Midbrain (tissue), 1 donor: ENCODE measurements around the gene PHOX2B.

Source experiments
- DNase-seq: peaks from one replicate; lab custom pipeline; 2025; lab: John Stamatoyannopoulos, UW

Gene PHOX2B

DNA sequence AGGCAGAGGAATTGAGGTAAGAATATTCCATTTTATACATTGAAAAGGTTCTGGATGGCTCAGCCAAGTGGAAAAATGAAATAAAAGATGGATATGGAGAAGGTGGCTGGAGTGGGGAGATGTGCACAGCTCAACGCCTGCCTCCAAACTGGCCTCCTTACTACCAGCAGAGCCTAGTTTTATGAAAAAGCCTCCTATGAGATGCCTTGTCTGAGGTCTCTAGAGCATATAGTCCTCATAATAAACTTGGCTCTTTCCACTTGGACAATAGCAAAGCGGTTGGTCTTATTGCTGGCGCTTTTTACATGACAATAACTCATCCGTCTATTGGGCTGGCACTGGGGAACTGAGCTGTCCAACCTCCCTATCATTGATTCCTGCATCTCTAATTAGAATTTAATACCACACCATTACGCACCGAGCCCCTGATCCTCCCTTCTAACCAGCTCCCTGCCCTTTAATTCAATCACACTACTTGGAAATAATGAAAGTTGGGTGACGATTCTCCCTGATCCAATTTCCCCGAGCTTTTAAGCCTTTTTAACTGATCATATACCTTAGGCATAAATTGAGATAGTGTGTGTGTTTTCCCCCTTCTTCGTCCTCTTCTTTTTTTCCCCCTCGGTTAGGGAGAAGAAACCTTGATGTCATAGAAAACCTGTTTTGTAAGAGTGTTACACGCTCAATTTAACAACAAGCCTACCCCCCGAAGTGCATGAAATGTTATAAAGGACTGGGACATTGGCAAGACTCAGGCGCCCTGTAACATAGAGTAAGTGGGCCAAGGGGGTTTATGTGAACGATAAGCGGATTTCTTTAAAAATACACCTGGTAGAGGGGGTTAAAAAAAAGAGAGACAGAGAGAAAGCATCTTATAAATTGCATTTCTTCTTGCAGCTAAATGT lies at the start of gene PHOX2B:
Gene PHOX2B (minus strand): TSS at position 155 of the 905 bp plus-strand sequence. CDS start 115 bp downstream, at position 40.
- no peak for DNase-seq

DNA sequence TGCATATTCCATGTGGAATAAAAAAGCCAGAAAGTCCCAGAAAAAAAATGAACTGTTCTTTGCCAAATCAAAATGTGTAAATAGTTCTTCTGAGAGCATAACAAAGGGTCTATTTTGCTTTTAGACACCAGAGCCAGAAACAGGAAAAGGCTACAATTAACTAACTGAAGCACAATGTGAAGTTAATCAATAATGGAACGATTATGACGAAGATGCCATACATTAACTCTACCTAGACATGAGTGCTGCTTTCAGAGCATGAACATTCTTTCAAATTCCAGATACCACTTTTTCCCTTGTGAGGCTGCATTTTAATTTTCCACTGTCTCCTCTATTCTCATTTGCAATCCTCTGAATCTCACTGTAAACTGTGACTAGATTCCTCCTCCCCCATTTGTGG lies 48.7 kb upstream of the PHOX2B start:
- DNase-seq = no peak

DNA sequence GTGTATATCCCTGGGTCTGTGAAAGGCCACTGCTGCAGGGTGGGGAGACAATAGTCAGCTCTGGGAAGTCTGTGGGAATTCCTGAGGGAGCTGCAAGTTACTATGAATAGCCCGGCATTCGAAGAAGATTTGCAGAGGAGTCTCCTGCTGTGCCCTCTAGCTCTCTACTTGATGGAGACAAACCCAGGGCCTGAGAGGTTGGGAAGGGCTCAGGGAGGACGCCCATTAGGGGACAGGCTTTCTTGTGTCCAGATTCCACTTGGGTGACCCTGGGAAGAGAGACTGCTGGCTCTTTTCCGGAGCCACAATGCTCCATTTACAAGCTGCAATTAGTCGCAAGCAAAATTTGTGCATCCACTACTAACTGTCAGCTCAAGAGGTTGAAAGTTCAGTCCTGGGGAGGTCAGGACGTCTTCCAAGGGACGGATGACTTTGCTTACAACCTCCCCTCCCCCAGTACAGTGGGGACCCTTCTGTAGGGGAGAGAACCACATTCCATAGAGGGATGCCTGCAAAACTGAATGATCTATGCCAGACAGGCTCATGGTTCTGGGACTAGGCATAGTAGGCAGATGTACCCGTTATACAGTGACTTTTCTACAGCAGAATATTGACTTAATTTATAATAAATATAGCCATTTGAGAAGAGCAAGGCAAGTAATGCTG lies 48.2 kb upstream of the PHOX2B start:
- DNase-seq = no peak

DNA sequence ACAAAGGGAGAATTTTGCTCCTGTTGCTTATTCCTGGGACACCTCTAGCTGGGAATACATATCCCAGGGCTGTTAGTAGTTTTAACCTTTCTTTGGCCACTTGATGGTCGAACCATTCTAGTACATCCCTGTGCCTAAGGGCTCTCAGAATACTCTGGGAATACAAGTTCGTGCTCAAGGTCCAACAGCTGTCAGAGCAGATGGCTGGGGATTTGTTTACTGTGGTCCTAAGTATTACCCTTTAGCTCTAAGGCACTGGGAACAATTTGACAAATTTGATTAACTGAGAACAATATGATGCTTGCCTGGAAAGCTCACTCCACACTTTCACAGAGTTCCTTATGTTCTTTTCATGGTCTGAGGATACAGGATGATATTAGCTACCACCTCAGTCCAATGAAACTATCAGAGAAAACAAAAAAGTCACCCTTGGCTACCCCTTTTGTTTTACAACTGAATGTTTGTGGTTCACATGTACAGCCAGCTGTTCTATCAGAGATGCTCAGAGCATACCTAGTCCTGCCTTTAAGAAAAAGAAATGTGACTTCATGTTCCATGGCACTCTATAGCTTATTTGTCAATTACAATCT lies 47.4 kb upstream of the PHOX2B start:
- no peak for DNase-seq

- no peak for DNase-seq
These were observed 43.6 kb upstream of the PHOX2B start for GRCh38 chr4:41792166-41792565.

- DNase-seq = no peak
These were observed 43.0 kb upstream of the PHOX2B start for GRCh38 chr4:41791557-41791956.

GRCh38 chr4:41787931-41788330 lies 39.4 kb upstream of the PHOX2B start:
- no peak for DNase-seq

DNA sequence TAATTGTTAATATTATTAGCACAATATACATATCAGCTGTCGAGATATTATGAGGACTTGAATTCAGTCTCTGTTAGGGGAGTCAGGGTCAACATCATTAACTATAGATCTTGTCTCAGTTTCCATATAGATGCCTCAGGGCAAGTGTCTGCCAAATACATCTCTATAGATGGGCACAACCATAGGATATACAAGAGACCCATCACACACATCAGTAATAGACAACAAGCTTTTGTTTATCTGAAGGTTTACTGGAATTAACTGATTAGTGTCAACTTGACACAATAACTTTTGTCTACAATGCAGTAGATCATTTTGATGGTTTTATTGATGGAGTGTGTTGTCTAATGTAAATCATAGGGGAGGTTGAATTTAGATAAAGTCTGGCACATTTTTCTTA lies 37.1 kb upstream of the PHOX2B start:
- no peak for DNase-seq

GRCh38 chr4:41784191-41784979 lies 35.9 kb upstream of the PHOX2B start:
- no peak for DNase-seq

- no peak for DNase-seq
These were observed 27.9 kb upstream of the PHOX2B start for GRCh38 chr4:41776466-41776865.

DNA sequence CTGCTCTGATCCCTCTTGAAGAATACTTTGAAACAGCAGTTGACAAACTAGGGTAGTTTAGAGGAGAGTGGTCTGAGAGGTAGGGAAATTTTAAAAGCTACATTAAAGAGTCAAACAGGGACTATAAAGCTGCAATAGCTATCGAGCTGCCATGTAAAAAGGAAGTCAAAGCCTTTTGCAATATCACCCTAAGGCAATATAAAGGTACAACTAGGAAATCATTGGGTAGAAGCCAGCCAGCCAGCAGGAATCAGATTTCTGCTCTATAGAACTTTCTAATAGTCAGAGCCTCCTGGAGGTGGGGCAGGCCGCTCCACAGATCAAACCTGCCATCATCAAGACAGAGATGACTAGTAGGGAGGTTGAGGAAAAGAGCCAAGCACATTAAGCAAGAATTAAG lies 15.2 kb upstream of the PHOX2B start:
- no peak for DNase-seq

GRCh38 chr4:41758884-41759283 lies 10.4 kb upstream of the PHOX2B start:
- DNase-seq = no peak

DNA sequence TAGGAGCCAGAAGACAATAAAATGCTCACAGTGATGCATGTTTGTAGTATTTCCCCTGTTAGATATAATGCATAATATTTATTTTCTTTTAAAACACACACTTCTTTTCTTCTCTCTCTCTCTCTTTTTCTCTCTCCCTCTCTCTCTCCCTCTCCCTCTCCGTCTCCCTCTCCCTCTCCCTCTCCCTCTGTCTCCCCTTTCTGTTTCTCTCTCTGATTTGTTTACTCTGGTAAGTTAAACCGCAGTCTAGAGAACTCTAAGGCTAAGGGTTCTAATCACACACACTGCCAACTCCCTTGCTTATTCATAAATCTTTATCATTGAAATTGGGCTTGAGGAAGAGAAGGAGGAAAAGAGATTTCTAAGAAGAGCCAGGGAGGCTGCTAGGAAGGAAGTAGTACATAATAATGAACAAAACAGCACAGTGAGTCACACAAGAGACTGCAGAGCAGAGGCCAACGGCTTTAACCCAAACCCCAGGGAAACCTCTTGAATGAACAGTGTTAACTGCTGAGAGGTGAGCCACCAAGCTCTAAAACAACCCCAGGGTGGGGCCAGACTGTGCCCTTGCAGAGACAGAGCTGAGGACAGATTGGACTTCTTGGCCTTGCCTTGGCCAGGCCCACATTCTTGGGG lies 9.1 kb upstream of the PHOX2B start:
- no peak for DNase-seq

GRCh38 chr4:41753942-41754341 lies 5.4 kb upstream of the PHOX2B start:
- DNase-seq = no peak

DNA sequence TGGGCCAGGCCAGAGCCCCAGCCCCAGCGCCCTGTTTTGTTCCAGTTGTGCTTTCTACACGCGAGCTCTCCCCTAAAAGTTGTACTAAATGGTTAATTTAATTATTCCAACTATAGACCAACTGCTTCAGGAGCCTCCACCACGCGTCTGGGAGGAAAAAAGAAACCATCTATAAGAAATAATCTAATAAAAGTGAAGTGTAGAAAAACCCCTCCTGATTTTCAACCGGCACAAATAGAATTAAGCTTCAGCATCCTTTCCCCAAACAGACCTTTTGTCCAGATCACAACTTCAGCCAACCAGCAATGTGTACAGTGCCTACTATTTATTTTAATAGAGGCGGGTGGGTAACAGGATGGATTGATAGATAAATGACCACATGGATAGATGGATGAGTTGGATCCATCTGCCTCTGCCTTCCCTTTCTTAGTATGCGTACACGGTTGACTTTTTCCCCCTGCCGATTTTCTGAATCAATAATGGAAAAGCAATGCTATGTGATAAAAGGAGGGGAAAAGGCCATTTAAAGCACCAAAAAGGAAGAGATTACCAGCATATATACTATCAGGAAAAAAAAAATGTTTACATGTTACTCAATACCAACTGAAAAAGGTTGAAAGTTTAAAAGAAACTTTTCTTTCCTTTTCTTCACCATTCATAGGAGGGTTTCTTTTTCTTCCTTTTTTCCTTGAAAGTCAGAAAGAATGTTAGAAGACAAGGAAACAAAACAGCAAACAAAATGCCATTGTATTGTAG lies 3.7 kb upstream of the PHOX2B start:
- DNase-seq = no peak

DNA sequence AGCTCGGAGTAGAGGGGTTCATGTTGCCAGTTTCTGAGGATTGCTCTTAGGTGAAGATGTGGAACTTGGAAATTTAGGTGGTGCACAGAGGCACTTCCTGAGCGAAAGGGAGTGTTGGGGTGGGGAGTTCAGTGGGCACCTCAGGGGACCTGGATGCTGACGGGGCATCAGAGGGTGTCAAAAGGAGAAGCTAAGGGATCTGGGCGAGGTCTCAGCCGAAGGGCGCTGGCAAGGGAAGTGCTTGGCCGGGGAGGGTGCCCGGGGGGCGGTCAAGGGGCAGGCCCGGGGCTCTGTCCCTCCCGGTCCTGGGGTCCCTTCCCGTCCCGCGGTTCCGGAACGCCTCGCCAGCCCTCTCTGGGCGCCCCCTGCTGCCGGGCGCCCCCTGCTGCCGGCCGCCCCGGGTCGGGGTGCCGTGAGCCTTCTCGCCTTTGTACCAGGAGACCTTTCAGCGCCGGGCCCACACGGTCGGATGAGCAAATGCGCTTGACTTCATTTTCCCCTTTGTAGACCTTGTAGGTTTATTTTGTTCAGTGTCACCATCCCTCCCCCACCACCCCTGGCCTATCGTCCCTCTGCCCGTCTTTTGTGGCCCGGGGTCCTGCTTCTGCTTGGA lies 3.0 kb upstream of the PHOX2B start:
- DNase-seq = no peak

- no peak for DNase-seq
These were observed 2.3 kb upstream of the PHOX2B start for GRCh38 chr4:41750626-41751448.

DNA sequence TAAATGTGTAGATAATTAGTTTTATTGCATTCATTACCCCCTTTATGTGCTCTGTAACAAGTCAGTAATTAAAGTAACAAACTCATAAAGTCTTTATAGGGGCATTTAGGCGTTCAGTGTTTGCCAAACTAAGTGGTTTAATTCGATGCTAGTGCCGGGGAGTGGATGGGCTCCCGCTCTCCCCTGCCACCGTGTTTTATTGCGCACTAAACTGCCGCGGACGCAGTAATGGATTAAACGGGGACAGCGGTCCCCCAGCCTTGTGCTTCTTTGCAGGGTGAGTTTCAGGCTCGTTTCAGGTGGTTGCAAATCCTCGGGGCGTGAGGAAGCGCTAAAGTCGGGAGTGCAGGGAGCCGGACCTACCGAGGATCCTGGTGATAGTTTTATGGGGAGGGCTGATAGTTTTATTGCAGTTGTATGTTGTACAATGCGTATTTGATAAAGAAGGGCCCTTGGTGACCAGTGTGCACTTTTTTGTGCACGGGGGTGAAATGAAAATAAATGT lies 1.6 kb upstream of the PHOX2B start:
- DNase-seq = no peak

- no peak for DNase-seq
These were observed 1.1 kb upstream of the PHOX2B start for GRCh38 chr4:41749631-41750039.
